ENCODE measurements around the gene ZNF784.

Gene ZNF784

GRCh38 chr19:55642153-55643002 lies 18.0 kb upstream of the ZNF784 start:
- DNase-seq = peak; percentile 43

GRCh38 chr19:55641426-55642152 lies 17.2 kb upstream of the ZNF784 start:
- DNase-seq = peak; percentile 30

- DNase-seq = peak; percentile 62
Measured at GRCh38 chr19:55640577-55641425, 16.4 kb upstream of the ZNF784 start, which contains the start of gene ZNF580. Gene ZNF580, plus strand, starts transcription at chr19:55641002. Its CDS starts 1,507 bp downstream, at chr19:55642509.

- DNase-seq = peak; percentile 73
Measured at GRCh38 chr19:55640043-55640576, 15.7 kb upstream of the ZNF784 start.

- DNase-seq = peak; percentile 67
Measured at GRCh38 chr19:55638864-55639359, 14.5 kb upstream of the ZNF784 start.

- no peak for DNase-seq
Measured at GRCh38 chr19:55637534-55637933, 13.2 kb upstream of the ZNF784 start.

GRCh38 chr19:55636723-55637122 lies 12.4 kb upstream of the ZNF784 start:
- no peak for DNase-seq

GRCh38 chr19:55635856-55636440 lies 11.6 kb upstream of the ZNF784 start:
- no peak for DNase-seq

- DNase-seq = no peak
Measured at GRCh38 chr19:55635334-55635717, 11.0 kb upstream of the ZNF784 start.

- no peak for DNase-seq
Measured at GRCh38 chr19:55633861-55634260, 9.5 kb upstream of the ZNF784 start.

GRCh38 chr19:55632463-55632834 lies 8.1 kb upstream of the ZNF784 start:
- DNase-seq = peak; percentile 95

GRCh38 chr19:55626350-55626749 lies 2.0 kb upstream of the ZNF784 start:
- DNase-seq = peak; percentile 65

GRCh38 chr19:55625004-55625326 lies 599 bp upstream of the ZNF784 start:
- DNase-seq = no peak

- DNase-seq = no peak
Measured at GRCh38 chr19:55623561-55623960, 805 bp downstream of the ZNF784 start.

- DNase-seq = no peak
Measured at GRCh38 chr19:55623130-55623529, 1.2 kb downstream of the ZNF784 start.

- no peak for DNase-seq
Measured at GRCh38 chr19:55622242-55622969, 2.0 kb downstream of the ZNF784 start.

GRCh38 chr19:55621673-55622231 lies 2.6 kb downstream of the ZNF784 start:
- no peak for DNase-seq

GRCh38 chr19:55621205-55621672 lies 3.1 kb downstream of the ZNF784 start:
- DNase-seq = no peak

GRCh38 chr19:55620410-55621204 lies 3.8 kb downstream of the ZNF784 start:
- no peak for DNase-seq

GRCh38 chr19:55619286-55619685 lies 5.1 kb downstream of the ZNF784 start:
- no peak for DNase-seq
